ENCODE measurements around the gene AKT3.
A peak's percentile ranks its signal among the peaks of the same experiment; 100 is the strongest.
"Not testable (repeated sequence)": the region's sequence is repeated elsewhere in the genome, so short reads cannot be mapped to it uniquely, and the experiment has no call there.

The AKT3 gene

GRCh38 chr1:243850202-243850451 is at the start of gene AKT3:
TSS of gene AKT3 (minus strand) at chr1:243850243. CDS start at chr1:243843170, 7,073 bp downstream.
- no peaks in the 10 kb centered on the region for H3K36me3 ChIP-seq (ENCODE audit: control insufficient read depth, insufficient read depth, low read length, severe bottlenecking)
- peaks cover 12% of the 10 kb centered on the region for H3K4me1 ChIP-seq (ENCODE audit: control insufficient read depth, insufficient read depth, low read length)
- DNase-seq (ENCODE audit: low read depth) = peak; percentile 93
- H3K9ac ChIP-seq (ENCODE audit: low read length) = peak within 1 kb of the TSS; percentile 88
- H3K27me3 ChIP-seq (replicated peaks; ENCODE audit: control insufficient read depth, insufficient read depth, low read length) = no peaks in the 10 kb centered on the region
- peak within 1 kb of the TSS; percentile 96 for H3K4me3 ChIP-seq (ENCODE audit: low read length)
- no peaks in the 10 kb centered on the region for H3K9me3 ChIP-seq (ENCODE audit: control insufficient read depth, low read length)

- Histone ChIP-seq H3K36me3 (ENCODE audit: control insufficient read depth, insufficient read depth, low read length, severe bottlenecking) (no peaks in the 10 kb centered on the region), H3K4me1 (ENCODE audit: control insufficient read depth, insufficient read depth, low read length) (no peaks in the 10 kb centered on the region), H3K9me3 (ENCODE audit: control insufficient read depth, low read length) (no peaks in the 10 kb centered on the region), H3K4me3 (ENCODE audit: low read length) (no peak overlapping the region), H3K27me3 (replicated peaks; ENCODE audit: control insufficient read depth, insufficient read depth, low read length) (peaks cover 7% of the 10 kb centered on the region), H3K9ac (ENCODE audit: low read length) (no peak overlapping the region)
- no peak for DNase-seq (ENCODE audit: low read depth)
Observed at GRCh38 chr1:243898278-243898677, 48.2 kb upstream of the AKT3 start.

GRCh38 chr1:243896313-243896712 is 46.3 kb upstream of the AKT3 start:
- H3K4me1 ChIP-seq (ENCODE audit: control insufficient read depth, insufficient read depth, low read length) = no peaks in the 10 kb centered on the region

GRCh38 chr1:243892456-243892855 is 42.4 kb upstream of the AKT3 start:
- Histone ChIP-seq H3K36me3 (ENCODE audit: control insufficient read depth, insufficient read depth, low read length, severe bottlenecking) (no peaks in the 10 kb centered on the region), H3K4me1 (ENCODE audit: control insufficient read depth, insufficient read depth, low read length) (peaks cover 9% of the 10 kb centered on the region), H3K9me3 (ENCODE audit: control insufficient read depth, low read length) (no peaks in the 10 kb centered on the region), H3K9ac (ENCODE audit: low read length) (no peak overlapping the region), H3K4me3 (ENCODE audit: low read length) (no peak overlapping the region), H3K27me3 (replicated peaks; ENCODE audit: control insufficient read depth, insufficient read depth, low read length) (peaks cover 4% of the 10 kb centered on the region)
- DNase-seq (ENCODE audit: low read depth) = no peak

More at GRCh38 chr1:243896313-243896712, 46.3 kb upstream of the AKT3 start:
- Histone ChIP-seq H3K4me3 (ENCODE audit: low read length) (no peak overlapping the region), H3K36me3 (ENCODE audit: control insufficient read depth, insufficient read depth, low read length, severe bottlenecking) (no peaks in the 10 kb centered on the region), H3K9ac (ENCODE audit: low read length) (no peak overlapping the region), H3K27me3 (replicated peaks; ENCODE audit: control insufficient read depth, insufficient read depth, low read length) (peaks cover 6% of the 10 kb centered on the region), H3K9me3 (ENCODE audit: control insufficient read depth, low read length) (no peaks in the 10 kb centered on the region)
- DNase-seq (ENCODE audit: low read depth) = no peak

GRCh38 chr1:243890576-243890975 is 40.5 kb upstream of the AKT3 start:
- Histone ChIP-seq H3K36me3 (ENCODE audit: control insufficient read depth, insufficient read depth, low read length, severe bottlenecking) (no peaks in the 10 kb centered on the region), H3K4me1 (ENCODE audit: control insufficient read depth, insufficient read depth, low read length) (peaks cover 9% of the 10 kb centered on the region), H3K27me3 (replicated peaks; ENCODE audit: control insufficient read depth, insufficient read depth, low read length) (no peaks in the 10 kb centered on the region), H3K9ac (ENCODE audit: low read length) (peak overlapping the region; percentile 13), H3K9me3 (ENCODE audit: control insufficient read depth, low read length) (no peaks in the 10 kb centered on the region), H3K4me3 (ENCODE audit: low read length) (no peak overlapping the region)
- DNase-seq (ENCODE audit: low read depth) = peak; percentile 89

GRCh38 chr1:243885806-243886205 is 35.8 kb upstream of the AKT3 start:
- H3K9me3 ChIP-seq (ENCODE audit: control insufficient read depth, low read length) = no peaks in the 10 kb centered on the region
- no peaks in the 10 kb centered on the region for H3K27me3 ChIP-seq (replicated peaks; ENCODE audit: control insufficient read depth, insufficient read depth, low read length)
- no peak overlapping the region for H3K9ac ChIP-seq (ENCODE audit: low read length)
- peaks cover 6% of the 10 kb centered on the region for H3K4me1 ChIP-seq (ENCODE audit: control insufficient read depth, insufficient read depth, low read length)
- DNase-seq (ENCODE audit: low read depth) = no peak
- H3K36me3 ChIP-seq (ENCODE audit: control insufficient read depth, insufficient read depth, low read length, severe bottlenecking) = no peaks in the 10 kb centered on the region
- no peak overlapping the region for H3K4me3 ChIP-seq (ENCODE audit: low read length)

- H3K36me3 ChIP-seq (ENCODE audit: control insufficient read depth, insufficient read depth, low read length, severe bottlenecking) = no peaks in the 10 kb centered on the region
- H3K9me3 ChIP-seq (ENCODE audit: control insufficient read depth, low read length) = no peaks in the 10 kb centered on the region
- H3K9ac ChIP-seq (ENCODE audit: low read length) = no peak overlapping the region
- no peak overlapping the region for H3K4me3 ChIP-seq (ENCODE audit: low read length)
- H3K4me1 ChIP-seq (ENCODE audit: control insufficient read depth, insufficient read depth, low read length) = no peaks in the 10 kb centered on the region
- DNase-seq (ENCODE audit: low read depth) = no peak
- H3K27me3 ChIP-seq (replicated peaks; ENCODE audit: control insufficient read depth, insufficient read depth, low read length) = no peaks in the 10 kb centered on the region
Observed at GRCh38 chr1:243884603-243885002, 34.6 kb upstream of the AKT3 start.

- Histone ChIP-seq H3K9ac (ENCODE audit: low read length) (no peak overlapping the region), H3K9me3 (ENCODE audit: control insufficient read depth, low read length) (no peaks in the 10 kb centered on the region), H3K27me3 (replicated peaks; ENCODE audit: control insufficient read depth, insufficient read depth, low read length) (no peaks in the 10 kb centered on the region), H3K4me3 (ENCODE audit: low read length) (no peak overlapping the region), H3K4me1 (ENCODE audit: control insufficient read depth, insufficient read depth, low read length) (no peaks in the 10 kb centered on the region), H3K36me3 (ENCODE audit: control insufficient read depth, insufficient read depth, low read length, severe bottlenecking) (no peaks in the 10 kb centered on the region)
- peak; percentile 35 for DNase-seq (ENCODE audit: low read depth)
Observed at GRCh38 chr1:243883551-243883950, 33.5 kb upstream of the AKT3 start.

GRCh38 chr1:243882276-243882675 is 32.2 kb upstream of the AKT3 start:
- Histone ChIP-seq H3K4me1 (ENCODE audit: control insufficient read depth, insufficient read depth, low read length) (no peaks in the 10 kb centered on the region), H3K4me3 (ENCODE audit: low read length) (no peak overlapping the region), H3K27me3 (replicated peaks; ENCODE audit: control insufficient read depth, insufficient read depth, low read length) (no peaks in the 10 kb centered on the region), H3K36me3 (ENCODE audit: control insufficient read depth, insufficient read depth, low read length, severe bottlenecking) (no peaks in the 10 kb centered on the region), H3K9ac (ENCODE audit: low read length) (no peak overlapping the region), H3K9me3 (ENCODE audit: control insufficient read depth, low read length) (no peaks in the 10 kb centered on the region)
- DNase-seq (ENCODE audit: low read depth) = peak; percentile 25

GRCh38 chr1:243877058-243877457 is 27.0 kb upstream of the AKT3 start:
- not testable (repeated sequence) for H3K9ac ChIP-seq (ENCODE audit: low read length); H3K4me3 ChIP-seq (ENCODE audit: low read length); H3K36me3 ChIP-seq (ENCODE audit: control insufficient read depth, insufficient read depth, low read length, severe bottlenecking); H3K27me3 ChIP-seq (replicated peaks; ENCODE audit: control insufficient read depth, insufficient read depth, low read length); DNase-seq (ENCODE audit: low read depth); H3K4me1 ChIP-seq (ENCODE audit: control insufficient read depth, insufficient read depth, low read length)
- peaks cover 21% of the 10 kb centered on the region for H3K9me3 ChIP-seq (ENCODE audit: control insufficient read depth, low read length)

GRCh38 chr1:243855616-243856318 is 5.7 kb upstream of the AKT3 start:
- Histone ChIP-seq H3K9me3 (ENCODE audit: control insufficient read depth, low read length) (no peaks in the 10 kb centered on the region), H3K36me3 (ENCODE audit: control insufficient read depth, insufficient read depth, low read length, severe bottlenecking) (no peaks in the 10 kb centered on the region)
- no peak for DNase-seq (ENCODE audit: low read depth)

GRCh38 chr1:243851765-243852164 is 1.7 kb upstream of the AKT3 start:
- DNase-seq (ENCODE audit: low read depth) = no peak
- H3K9me3 ChIP-seq (ENCODE audit: control insufficient read depth, low read length) = no peaks in the 10 kb centered on the region
- no peak overlapping the region for H3K9ac ChIP-seq (ENCODE audit: low read length)
- peak overlapping the region; percentile 96 for H3K4me3 ChIP-seq (ENCODE audit: low read length)
- peaks cover 12% of the 10 kb centered on the region for H3K4me1 ChIP-seq (ENCODE audit: control insufficient read depth, insufficient read depth, low read length)
- H3K36me3 ChIP-seq (ENCODE audit: control insufficient read depth, insufficient read depth, low read length, severe bottlenecking) = no peaks in the 10 kb centered on the region
- no peaks in the 10 kb centered on the region for H3K27me3 ChIP-seq (replicated peaks; ENCODE audit: control insufficient read depth, insufficient read depth, low read length)

More at GRCh38 chr1:243855616-243856318, 5.7 kb upstream of the AKT3 start:
- Histone ChIP-seq H3K4me3 (ENCODE audit: low read length) (no peak overlapping the region), H3K9ac (ENCODE audit: low read length) (no peak overlapping the region), H3K27me3 (replicated peaks; ENCODE audit: control insufficient read depth, insufficient read depth, low read length) (peaks cover 17% of the 10 kb centered on the region), H3K4me1 (ENCODE audit: control insufficient read depth, insufficient read depth, low read length) (peaks cover 6% of the 10 kb centered on the region)
